ENCODE results near the gene SERPINI1. TPM values are rescaled to one million over a fixed set of nuclear protein-coding genes. Genes with fewer than 3 reads are reported as not detected.

The SERPINI1 gene
- total RNA-seq, 2 donors from 2014 or later: 6.2 to 11.0 TPM

DNA sequence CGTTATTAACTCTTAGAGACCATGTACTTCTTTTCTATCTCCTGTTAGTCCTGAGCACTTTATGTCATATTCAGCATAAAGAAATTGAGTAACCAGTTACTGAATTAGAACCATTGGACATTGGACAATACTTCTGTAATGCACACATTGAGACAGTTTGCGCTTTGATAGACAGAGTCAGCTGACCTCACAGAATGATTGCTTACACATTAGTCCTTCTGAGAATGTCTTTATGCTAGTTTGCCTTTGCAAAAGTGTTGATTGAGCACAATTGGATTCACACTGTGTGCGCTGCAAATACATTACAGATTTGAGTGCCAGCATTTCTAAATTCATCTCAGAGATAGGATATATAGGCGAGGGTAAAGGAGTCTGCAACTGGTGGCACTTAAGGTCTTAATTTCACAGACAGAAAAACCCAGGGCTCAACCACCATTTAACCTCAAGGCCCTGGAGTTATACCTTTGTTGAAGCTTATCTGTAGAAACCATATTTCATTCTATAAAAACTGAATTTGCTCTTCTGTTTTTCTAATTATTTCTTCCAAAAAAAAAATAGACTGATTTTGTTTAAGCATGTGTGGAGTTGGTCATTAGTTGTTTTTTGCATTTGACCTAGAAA is 3.8 kb downstream of the SERPINI1 start:
- DNase-seq (ENCODE audit: low spot score) (no peak), ATAC-seq (ENCODE audit: insufficient number of reproducible peaks, low FRiP score, low read depth) (no peak)
- Histone ChIP-seq H3K4me3 (no peak overlapping the region), H3K36me3 (no peaks in the 10 kb centered on the region), H3K27ac (no peak overlapping the region), H3K27me3 (replicated peaks; ENCODE audit: insufficient read depth) (no peaks in the 10 kb centered on the region), H3K9me3 (no peaks in the 10 kb centered on the region), H3K4me1 (ENCODE audit: control insufficient read depth in 1 of 2, low read depth in 2 of 2) (peaks cover 0 to 7% of the 10 kb centered on the region in 2 donors)
- TF ChIP-seq, protein P1, sequence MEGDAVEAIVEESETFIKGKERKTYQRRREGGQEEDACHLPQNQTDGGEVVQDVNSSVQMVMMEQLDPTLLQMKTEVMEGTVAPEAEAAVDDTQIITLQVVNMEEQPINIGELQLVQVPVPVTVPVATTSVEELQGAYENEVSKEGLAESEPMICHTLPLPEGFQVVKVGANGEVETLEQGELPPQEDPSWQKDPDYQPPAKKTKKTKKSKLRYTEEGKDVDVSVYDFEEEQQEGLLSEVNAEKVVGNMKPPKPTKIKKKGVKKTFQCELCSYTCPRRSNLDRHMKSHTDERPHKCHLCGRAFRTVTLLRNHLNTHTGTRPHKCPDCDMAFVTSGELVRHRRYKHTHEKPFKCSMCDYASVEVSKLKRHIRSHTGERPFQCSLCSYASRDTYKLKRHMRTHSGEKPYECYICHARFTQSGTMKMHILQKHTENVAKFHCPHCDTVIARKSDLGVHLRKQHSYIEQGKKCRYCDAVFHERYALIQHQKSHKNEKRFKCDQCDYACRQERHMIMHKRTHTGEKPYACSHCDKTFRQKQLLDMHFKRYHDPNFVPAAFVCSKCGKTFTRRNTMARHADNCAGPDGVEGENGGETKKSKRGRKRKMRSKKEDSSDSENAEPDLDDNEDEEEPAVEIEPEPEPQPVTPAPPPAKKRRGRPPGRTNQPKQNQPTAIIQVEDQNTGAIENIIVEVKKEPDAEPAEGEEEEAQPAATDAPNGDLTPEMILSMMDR (IDR thresholded peaks at IDR 0.05): no peak

DNA sequence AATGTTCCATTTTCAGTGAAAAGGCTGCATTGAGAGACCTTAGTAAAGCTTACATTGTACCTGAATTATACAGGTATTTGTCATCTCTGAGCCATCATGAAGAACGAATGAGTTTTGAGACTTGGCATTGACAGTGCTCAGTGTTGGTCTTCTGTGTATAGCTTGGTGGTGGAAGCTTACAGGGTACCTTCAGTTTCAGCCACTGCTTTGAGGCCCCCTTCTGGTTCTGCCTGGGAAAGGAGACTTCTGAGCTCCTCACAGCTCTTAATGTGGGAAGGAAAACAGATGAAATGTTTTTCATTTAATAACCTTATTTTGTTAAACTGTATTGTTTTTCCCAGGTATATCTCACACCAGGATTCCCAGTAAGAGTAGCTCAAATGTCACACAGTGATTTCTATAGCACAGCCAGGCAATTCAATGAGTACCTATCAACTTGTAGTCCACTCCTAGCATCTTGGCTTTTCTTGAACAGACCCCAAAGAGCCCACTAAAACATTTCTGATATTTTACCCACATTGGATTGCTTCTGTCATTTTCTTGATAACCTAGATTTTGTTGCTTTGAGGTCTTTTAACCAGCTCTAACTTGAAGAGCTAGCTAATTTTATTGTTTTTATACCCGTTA is 5.6 kb downstream of the SERPINI1 start:
- peaks cover 0 to 5% of the 10 kb centered on the region in 2 donors for H3K4me1 ChIP-seq (ENCODE audit: control insufficient read depth in 1 of 2, low read depth in 2 of 2)
- no peaks in the 10 kb centered on the region for H3K27me3 ChIP-seq (replicated peaks; ENCODE audit: insufficient read depth)
- DNase-seq (ENCODE audit: low spot score): no peak
- no peaks in the 10 kb centered on the region for H3K9me3 ChIP-seq
- ATAC-seq (ENCODE audit: insufficient number of reproducible peaks, low FRiP score, low read depth): no peak
- H3K27ac ChIP-seq: no peak overlapping the region
- TF ChIP-seq, protein P1 (IDR thresholded peaks at IDR 0.05): no peak
- no peaks in the 10 kb centered on the region for H3K36me3 ChIP-seq
- no peak overlapping the region for H3K4me3 ChIP-seq

DNA sequence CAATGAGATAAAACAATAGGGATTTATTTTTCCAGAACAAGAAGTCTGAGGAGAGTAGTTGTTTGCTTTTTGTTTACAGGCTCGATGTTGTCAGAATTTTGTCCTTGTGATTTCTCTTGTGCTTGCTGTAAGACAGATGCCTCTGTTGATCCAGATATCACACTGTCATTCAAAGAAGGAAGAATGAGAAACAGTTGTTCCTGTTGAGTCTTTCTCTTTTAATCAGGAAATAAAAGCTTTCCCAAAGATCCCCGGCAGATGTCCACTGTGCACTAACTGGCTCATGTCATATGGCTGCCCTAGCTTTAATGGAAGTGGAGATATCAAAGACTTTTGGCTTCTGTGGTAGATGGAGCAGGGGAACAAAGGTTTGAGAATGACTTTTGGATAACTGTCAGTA is 6.8 kb downstream of the SERPINI1 start:
- ATAC-seq (ENCODE audit: insufficient number of reproducible peaks, low FRiP score, low read depth) (no peak), DNase-seq (ENCODE audit: low spot score) (no peak)
- H3K36me3 ChIP-seq: no peaks in the 10 kb centered on the region
- H3K9me3 ChIP-seq: no peaks in the 10 kb centered on the region
- H3K4me3 ChIP-seq: no peak overlapping the region
- no peak overlapping the region for H3K27ac ChIP-seq
- H3K4me1 ChIP-seq (ENCODE audit: control insufficient read depth in 1 of 2, low read depth in 2 of 2): no peaks in the 10 kb centered on the region
- TF ChIP-seq, protein P1 (IDR thresholded peaks at IDR 0.05): no peak
- H3K27me3 ChIP-seq (replicated peaks; ENCODE audit: insufficient read depth): no peaks in the 10 kb centered on the region

DNA sequence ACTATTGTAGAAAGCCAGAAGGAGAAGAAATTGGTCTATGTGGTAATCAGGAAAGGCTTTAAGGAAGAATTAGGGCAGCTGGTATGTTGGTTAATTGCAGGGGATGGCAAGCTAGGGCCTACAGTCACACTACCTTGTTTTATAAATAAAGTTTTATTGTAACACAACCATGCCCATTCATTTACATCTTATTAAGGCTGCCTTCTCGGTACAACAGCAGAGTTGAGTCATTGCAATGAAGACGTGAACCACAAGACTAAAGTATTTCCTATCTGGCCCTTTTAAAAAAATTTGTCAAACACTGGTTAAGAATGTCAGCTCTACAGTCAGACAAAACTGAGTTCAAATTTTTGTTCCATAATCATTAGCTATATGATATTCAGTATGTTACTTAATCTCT is 8.3 kb downstream of the SERPINI1 start:
- no peak overlapping the region for H3K4me3 ChIP-seq
- no peak for DNase-seq (ENCODE audit: low spot score)
- ATAC-seq (ENCODE audit: insufficient number of reproducible peaks, low FRiP score, low read depth): no peak
- TF ChIP-seq, protein P1 (IDR thresholded peaks at IDR 0.05): no peak
- no peak overlapping the region for H3K27ac ChIP-seq
- no peaks in the 10 kb centered on the region for H3K36me3 ChIP-seq
- H3K9me3 ChIP-seq: no peaks in the 10 kb centered on the region
- H3K27me3 ChIP-seq (replicated peaks; ENCODE audit: insufficient read depth): no peaks in the 10 kb centered on the region
- no peaks in the 10 kb centered on the region for H3K4me1 ChIP-seq (ENCODE audit: control insufficient read depth in 1 of 2, low read depth in 2 of 2)

DNA sequence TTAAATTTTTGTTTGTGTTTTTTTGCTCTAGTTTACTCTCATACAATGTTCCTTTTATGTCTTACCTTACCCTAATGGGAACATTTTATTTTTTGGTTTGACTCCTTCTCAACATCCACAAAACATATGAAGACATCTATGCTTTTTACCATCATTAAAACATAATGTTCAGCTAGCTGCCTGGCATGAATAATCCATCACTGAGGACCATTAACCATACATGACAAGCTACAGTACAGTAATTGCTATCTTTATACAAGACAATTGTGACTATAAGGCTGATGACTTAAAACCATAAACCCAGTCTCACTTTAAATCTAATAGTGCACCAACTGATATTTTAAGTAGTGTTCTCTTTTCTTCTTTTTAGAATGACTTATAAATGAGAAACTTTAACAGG is 13.7 kb downstream of the SERPINI1 start:
- Histone ChIP-seq H3K9me3 (no peaks in the 10 kb centered on the region), H3K4me1 (ENCODE audit: control insufficient read depth in 1 of 2, low read depth in 2 of 2) (no peaks in the 10 kb centered on the region), H3K36me3 (no peaks in the 10 kb centered on the region), H3K4me3 (no peak overlapping the region), H3K27me3 (replicated peaks; ENCODE audit: insufficient read depth) (no peaks in the 10 kb centered on the region), H3K27ac (no peak overlapping the region)
- ATAC-seq (ENCODE audit: insufficient number of reproducible peaks, low FRiP score, low read depth) (no peak), DNase-seq (ENCODE audit: low spot score) (no peak)
- TF ChIP-seq, protein P1 (IDR thresholded peaks at IDR 0.05): no peak
